ENCODE data around the gene RNF207. TPM values are rescaled to one million over a fixed set of nuclear protein-coding genes. Genes with fewer than 3 reads are reported as not detected.

RNF207 gene
- total and polyA plus RNA-seq, 10 of the 15 experiments (the other 5 are each of a cell fraction or from before 2014, with no cell fraction given): 1.7 to 36.4 (median 13.1) TPM

DNA sequence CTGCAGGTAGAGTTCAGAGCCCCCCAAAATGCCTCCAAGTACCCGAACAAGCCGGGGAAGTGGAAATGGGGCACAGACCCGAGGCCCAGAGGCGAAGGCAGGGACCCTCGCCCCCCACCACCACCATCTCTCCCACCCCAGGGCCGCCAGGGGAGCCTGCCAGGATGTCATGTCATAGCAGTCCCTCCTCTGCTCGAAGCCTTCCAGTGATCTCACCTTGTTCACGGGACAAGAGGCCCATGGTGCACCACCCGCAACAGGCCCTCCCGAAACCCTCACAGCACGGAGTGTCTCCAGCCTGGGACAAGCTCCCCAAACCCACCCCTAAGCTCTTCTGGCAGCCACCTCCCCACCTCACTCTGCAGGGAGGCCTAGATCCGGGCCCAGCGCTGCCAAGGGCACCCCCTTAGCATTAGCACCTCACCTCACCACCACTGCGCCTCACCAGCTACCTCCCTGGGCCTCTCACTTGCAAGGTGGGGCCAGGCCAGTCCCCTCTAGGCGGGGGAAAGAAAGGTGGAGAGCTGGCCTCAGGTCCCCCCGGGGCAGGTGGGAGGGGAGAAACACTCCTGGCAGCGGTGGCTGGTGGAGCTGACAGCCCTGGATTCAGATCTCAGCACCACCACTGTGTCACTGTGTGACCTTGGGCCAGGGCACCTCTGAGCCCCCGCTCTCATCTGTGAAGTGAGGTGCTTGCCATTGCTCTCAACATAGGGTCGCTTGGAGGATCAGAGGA lies 39.1 kb upstream of the RNF207 start:
- intact Hi-C loops (cut with micrococcal nuclease; ENCODE audit: unreplicated experiment): loop anchor here (5.0 kb wide), 1 partner anchor 50 kb away; no protein-coding TSS in a partner anchor
- Histone ChIP-seq H3K36me3 (ENCODE audit: control insufficient read depth in 2 of 2, insufficient read depth in 2 of 2, low read length in 1 of 2) (no peaks in the 10 kb centered on the region), H3K27me3 (replicated peaks in 1 of 2; ENCODE audit: control insufficient read depth in 2 of 2, insufficient read depth in 2 of 2, low read length in 1 of 2) (no peaks in the 10 kb centered on the region; a peak in 2 of 4 replicates), H3K27ac (ENCODE audit: control insufficient read depth, insufficient read depth) (no peak overlapping the region), H3K4me1 (ENCODE audit: control insufficient read depth, insufficient read depth, low read length) (no peaks in the 10 kb centered on the region), H3K4me3 (no peak overlapping the region), H3K4me2 (ENCODE audit: control insufficient read depth, insufficient read depth) (no peak overlapping the region), H2AFZ (ENCODE audit: control insufficient read depth, low read depth, low read length) (no peak overlapping the region), H3K9ac (ENCODE audit: control insufficient read depth, insufficient read depth, low read length) (no peak overlapping the region), H3K9me3 (replicated peaks; ENCODE audit: control insufficient read depth, insufficient read depth, low read length) (no peaks in the 10 kb centered on the region), H4K20me1 (ENCODE audit: control insufficient read depth, insufficient read depth) (no peaks in the 10 kb centered on the region), H3K79me2 (ENCODE audit: control insufficient read depth, insufficient read depth, low read length) (no peaks in the 10 kb centered on the region)
- ChIA-PET RAD21 (ENCODE audit: unreplicated experiment) (no interaction called here), POLR2A (no interaction called here), CTCF (no interaction called here), SMC1A (ENCODE audit: uncharacterized antibody, unreplicated experiment) (no interaction called here)
- in situ Hi-C loops (cut with MboI): no loop called here
- TF ChIP-seq STAT3 (IDR thresholded peaks at IDR 0.05; ENCODE audit: low read depth, low read length): no peak
- TF ChIP-seq SRF (IDR thresholded peaks at IDR 0.05; ENCODE audit: low read depth in 2 of 2, low read length in 2 of 2): no peak
- TF ChIP-seq LARP7 (IDR thresholded peaks at IDR 0.05): no peak
- TF ChIP-seq POLR2AphosphoS5 (IDR thresholded peaks at IDR 0.05; ENCODE audit: low read length): no peak
- no peak for TF ChIP-seq GABPA (IDR thresholded peaks at IDR 0.05; ENCODE audit: low read depth)
- no peak for TF ChIP-seq HDAC2 (IDR thresholded peaks at IDR 0.05)
- TF ChIP-seq NFYA (IDR thresholded peaks at IDR 0.05; ENCODE audit: borderline replicate concordance, low read depth, low read length): no peak
- no peak for TF ChIP-seq TARDBP (IDR thresholded peaks at IDR 0.05; ENCODE audit: borderline replicate concordance)
- TF ChIP-seq, protein P1, sequence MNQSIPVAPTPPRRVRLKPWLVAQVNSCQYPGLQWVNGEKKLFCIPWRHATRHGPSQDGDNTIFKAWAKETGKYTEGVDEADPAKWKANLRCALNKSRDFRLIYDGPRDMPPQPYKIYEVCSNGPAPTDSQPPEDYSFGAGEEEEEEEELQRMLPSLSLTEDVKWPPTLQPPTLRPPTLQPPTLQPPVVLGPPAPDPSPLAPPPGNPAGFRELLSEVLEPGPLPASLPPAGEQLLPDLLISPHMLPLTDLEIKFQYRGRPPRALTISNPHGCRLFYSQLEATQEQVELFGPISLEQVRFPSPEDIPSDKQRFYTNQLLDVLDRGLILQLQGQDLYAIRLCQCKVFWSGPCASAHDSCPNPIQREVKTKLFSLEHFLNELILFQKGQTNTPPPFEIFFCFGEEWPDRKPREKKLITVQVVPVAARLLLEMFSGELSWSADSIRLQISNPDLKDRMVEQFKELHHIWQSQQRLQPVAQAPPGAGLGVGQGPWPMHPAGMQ (IDR thresholded peaks at IDR 0.05; ENCODE audit: borderline replicate concordance): no peak
- TF ChIP-seq SUPT20H (IDR thresholded peaks at IDR 0.05; ENCODE audit: borderline replicate concordance, control insufficient read depth, low read depth, low read length): no peak
- TF ChIP-seq, protein P2, sequence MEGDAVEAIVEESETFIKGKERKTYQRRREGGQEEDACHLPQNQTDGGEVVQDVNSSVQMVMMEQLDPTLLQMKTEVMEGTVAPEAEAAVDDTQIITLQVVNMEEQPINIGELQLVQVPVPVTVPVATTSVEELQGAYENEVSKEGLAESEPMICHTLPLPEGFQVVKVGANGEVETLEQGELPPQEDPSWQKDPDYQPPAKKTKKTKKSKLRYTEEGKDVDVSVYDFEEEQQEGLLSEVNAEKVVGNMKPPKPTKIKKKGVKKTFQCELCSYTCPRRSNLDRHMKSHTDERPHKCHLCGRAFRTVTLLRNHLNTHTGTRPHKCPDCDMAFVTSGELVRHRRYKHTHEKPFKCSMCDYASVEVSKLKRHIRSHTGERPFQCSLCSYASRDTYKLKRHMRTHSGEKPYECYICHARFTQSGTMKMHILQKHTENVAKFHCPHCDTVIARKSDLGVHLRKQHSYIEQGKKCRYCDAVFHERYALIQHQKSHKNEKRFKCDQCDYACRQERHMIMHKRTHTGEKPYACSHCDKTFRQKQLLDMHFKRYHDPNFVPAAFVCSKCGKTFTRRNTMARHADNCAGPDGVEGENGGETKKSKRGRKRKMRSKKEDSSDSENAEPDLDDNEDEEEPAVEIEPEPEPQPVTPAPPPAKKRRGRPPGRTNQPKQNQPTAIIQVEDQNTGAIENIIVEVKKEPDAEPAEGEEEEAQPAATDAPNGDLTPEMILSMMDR (IDR thresholded peaks at IDR 0.05 in 2 of 3, conservative IDR thresholded peaks at IDR 0.05 in 1 of 3; ENCODE audit: control insufficient read depth in 2 of 3, extremely low read depth in 1 of 3, insufficient read depth in 1 of 3, low read depth in 3 of 3, low read length in 3 of 3): no peak
- no peak for TF ChIP-seq JUNB (IDR thresholded peaks at IDR 0.05)
- TF ChIP-seq ETV6 (conservative IDR thresholded peaks at IDR 0.05 in 1 of 2, IDR thresholded peaks at IDR 0.05 in 1 of 2; ENCODE audit: borderline replicate concordance in 1 of 2, low read depth in 1 of 2): no peak
- TF ChIP-seq POLR2AphosphoS2 (IDR thresholded peaks at IDR 0.05; ENCODE audit: low read depth, low read length): no peak
- no peak for TF ChIP-seq POLR2A (IDR thresholded peaks at IDR 0.05; ENCODE audit: low read depth, low read length)
- no peak for TF ChIP-seq PAX5 (IDR thresholded peaks at IDR 0.05; ENCODE audit: borderline replicate concordance, low read depth, low read length)
- no peak for DNase-seq (ENCODE audit: low read depth, low spot score)
- no TSS peak for BruUV-seq (replicated peaks)
- FAIRE-seq: no peak
- WGBS (ENCODE audit: insufficient coverage, insufficient replicate concordance, low lambda C conversion rate, missing lambda C conversion rate): 31% methylated on average over 17 of the region's 19 CpGs
- no peak for ATAC-seq

All from GM12878 (cell line).